Karpas-422 (cell line): Measurements from ENCODE around the gene AMIGO2. TPM values are rescaled to one million over a fixed set of nuclear protein-coding genes. Genes with fewer than 3 reads are reported as not detected.

Experiments used
- DNase-seq: peaks from one replicate; pipeline ENCODE4 v3.0.0-alpha.2; 2015
- H2AFZ ChIP-seq: fragments of 200-600 bp; sonication (generic); 2 replicates; pipeline ENCODE4 v1.6.1; 2014; ENCODE audit warnings: antibody characterized with exemption, low read length, mixed read lengths
- H3K27ac ChIP-seq: fragments of 200-600 bp; sonication (generic); 2 replicates; pipeline ENCODE4 v1.5.1; 2014; ENCODE audit warnings: mild to moderate bottlenecking, low read length, moderate library complexity
- H3K27me3 ChIP-seq: fragments of 200-600 bp; sonication (generic); 2 replicates; pipeline ENCODE4 v1.6.1; 2014; ENCODE audit warnings: low read length, mixed read lengths
- H3K36me3 ChIP-seq: fragments of 200-600 bp; sonication (generic); 2 replicates; pipeline ENCODE4 v1.6.1; 2014; ENCODE audit warnings: low read length, mixed read lengths; ENCODE audit not compliant: insufficient read depth
- H3K4me1 ChIP-seq: fragments of 200-600 bp; sonication (generic); 2 replicates; pipeline ENCODE4 v1.6.1; 2014; ENCODE audit warnings: mild to moderate bottlenecking, low read length, mixed read lengths
- H3K4me2 ChIP-seq: fragments of 200-600 bp; sonication (generic); 2 replicates; pipeline ENCODE4 v1.6.1; 2014; ENCODE audit warnings: low read length, low read depth, mild to moderate bottlenecking; ENCODE audit not compliant: poor library complexity, severe bottlenecking
- H3K4me3 ChIP-seq: fragments of 200-600 bp; sonication (generic); 2 replicates; pipeline ENCODE4 v1.5.1; 2014; ENCODE audit warnings: mild to moderate bottlenecking, antibody characterized with exemption, low read length, mixed read lengths
- H3K79me2 ChIP-seq: fragments of 200-600 bp; sonication (generic); 2 replicates; pipeline ENCODE4 v1.6.1; 2014; ENCODE audit warnings: mild to moderate bottlenecking, low read length, mixed read lengths
- H3K9ac ChIP-seq: fragments of 200-600 bp; sonication (generic); 2 replicates; pipeline ENCODE4 v1.6.0; 2014; ENCODE audit warnings: low read length
- H3K9me2 ChIP-seq: fragments of 200-600 bp; sonication (generic), shearing (Covaris generic); replicated peaks from 2 replicates; pipeline ENCODE4 v1.6.0; 2014; ENCODE audit warnings: mild to moderate bottlenecking, low read length, moderate library complexity; ENCODE audit not compliant: insufficient read depth
- H3K9me3 ChIP-seq: fragments of 300-700, 200-600 bp; sonication (generic); 2 replicates; pipeline ENCODE4 v1.6.1; 2014; ENCODE audit warnings: low read length, mixed read lengths
- H4K20me1 ChIP-seq: fragments of 200-600 bp; sonication (generic); 2 replicates; pipeline ENCODE4 v1.6.1; 2014; ENCODE audit warnings: mild to moderate bottlenecking, antibody characterized with exemption, low read length, low read depth; ENCODE audit not compliant: insufficient read depth
- total RNA-seq: library from RNA; depleted of rRNA; stranded (reverse); fragments of >200 nt; shearing (Covaris generic); gene quantifications from 2 replicates; pipeline ENCODE4 v1.2.3, GENCODE V29; 2014; ENCODE audit warnings: low replicate concordance

The AMIGO2 gene
- total RNA-seq, 1 experiment from 2014 or later = 1.8 TPM

DNA sequence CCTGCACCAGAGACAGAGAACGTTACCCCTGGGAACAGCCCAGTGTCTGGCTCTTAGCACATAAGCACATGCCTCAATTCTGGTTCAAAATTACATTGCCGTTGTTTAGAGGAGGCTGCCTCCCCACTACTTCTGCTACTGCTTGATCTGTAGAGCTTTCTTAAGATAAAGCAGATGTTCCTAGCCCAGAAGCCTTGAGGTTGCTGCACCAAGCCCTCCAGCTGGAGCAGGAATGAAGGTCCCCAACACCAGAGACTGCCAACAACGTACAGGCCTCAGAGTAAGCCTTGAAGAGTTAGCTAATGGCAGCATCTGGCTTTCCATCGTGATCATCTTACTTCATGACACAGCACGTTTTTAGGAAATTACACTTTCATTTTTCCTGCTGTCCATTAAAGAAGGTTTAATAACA, 34.7 kb upstream of the AMIGO2 start:
- no peak for DNase-seq
- H3K27ac ChIP-seq = no peak overlapping the region
- H3K27me3 ChIP-seq = no peaks in the 10 kb centered on the region
- no peaks in the 10 kb centered on the region for H3K4me1 ChIP-seq
- no peak overlapping the region for H2AFZ ChIP-seq
- H3K9ac ChIP-seq = no peak overlapping the region
- no peak overlapping the region for H3K4me3 ChIP-seq
- no peaks in the 10 kb centered on the region for H3K9me2 ChIP-seq
- H4K20me1 ChIP-seq = no peaks in the 10 kb centered on the region
- H3K4me2 ChIP-seq = no peak overlapping the region
- no peaks in the 10 kb centered on the region for H3K79me2 ChIP-seq
- no peaks in the 10 kb centered on the region for H3K9me3 ChIP-seq
- H3K36me3 ChIP-seq = no peaks in the 10 kb centered on the region

DNA sequence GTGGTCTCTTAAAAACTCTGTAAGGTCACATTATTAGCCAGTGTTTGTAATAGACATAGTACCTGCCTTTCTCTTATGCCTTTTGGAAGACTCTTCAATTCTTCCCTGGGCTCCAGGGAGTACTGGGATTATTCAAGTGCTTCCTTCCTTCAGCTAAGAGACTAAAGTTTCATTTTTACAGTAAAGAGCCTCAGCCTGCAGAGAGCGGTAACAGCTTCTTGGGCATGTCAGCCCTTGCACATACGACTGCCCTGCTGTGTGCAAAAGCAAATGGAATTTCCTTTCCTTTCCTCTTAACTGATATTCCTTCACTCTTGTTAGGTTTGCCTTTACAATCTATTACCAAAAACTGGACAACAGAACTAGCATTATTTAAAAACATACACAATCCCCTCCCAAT, 32.9 kb upstream of the AMIGO2 start:
- DNase-seq = no peak
- Histone ChIP-seq H3K79me2 (no peaks in the 10 kb centered on the region), H3K4me2 (no peak overlapping the region), H2AFZ (no peak overlapping the region), H3K4me1 (no peaks in the 10 kb centered on the region), H3K36me3 (no peaks in the 10 kb centered on the region), H3K27me3 (no peaks in the 10 kb centered on the region), H3K4me3 (no peak overlapping the region), H3K9ac (no peak overlapping the region), H3K9me2 (no peaks in the 10 kb centered on the region), H3K27ac (no peak overlapping the region), H3K9me3 (no peaks in the 10 kb centered on the region), H4K20me1 (no peaks in the 10 kb centered on the region)

DNA sequence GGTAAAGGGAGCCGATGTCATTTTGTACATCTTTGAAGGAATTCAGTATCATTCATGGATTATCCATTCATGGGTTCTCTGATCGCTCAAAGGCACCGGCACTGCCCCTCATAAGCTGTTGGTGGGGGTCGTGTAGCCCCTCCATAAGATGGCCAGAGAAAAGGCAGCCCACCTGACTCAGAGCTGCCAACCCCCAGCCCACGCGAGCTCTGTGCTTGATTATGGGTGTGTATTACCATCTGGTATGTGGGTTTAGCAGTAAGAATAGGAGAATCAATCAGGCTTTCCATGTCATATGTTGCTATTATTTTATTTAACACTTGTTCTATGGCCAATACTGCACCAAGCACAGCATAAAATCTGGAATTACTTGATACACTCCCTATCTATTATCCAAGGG, 32.1 kb upstream of the AMIGO2 start:
- H3K9me3 ChIP-seq = no peaks in the 10 kb centered on the region
- H3K9ac ChIP-seq = no peak overlapping the region
- H3K4me1 ChIP-seq = no peaks in the 10 kb centered on the region
- H3K27ac ChIP-seq = no peak overlapping the region
- H4K20me1 ChIP-seq = no peaks in the 10 kb centered on the region
- H3K27me3 ChIP-seq = no peaks in the 10 kb centered on the region
- H3K9me2 ChIP-seq = no peaks in the 10 kb centered on the region
- no peak overlapping the region for H3K4me2 ChIP-seq
- no peak overlapping the region for H3K4me3 ChIP-seq
- H3K36me3 ChIP-seq = no peaks in the 10 kb centered on the region
- no peaks in the 10 kb centered on the region for H3K79me2 ChIP-seq
- no peak for DNase-seq
- H2AFZ ChIP-seq = no peak overlapping the region

DNA sequence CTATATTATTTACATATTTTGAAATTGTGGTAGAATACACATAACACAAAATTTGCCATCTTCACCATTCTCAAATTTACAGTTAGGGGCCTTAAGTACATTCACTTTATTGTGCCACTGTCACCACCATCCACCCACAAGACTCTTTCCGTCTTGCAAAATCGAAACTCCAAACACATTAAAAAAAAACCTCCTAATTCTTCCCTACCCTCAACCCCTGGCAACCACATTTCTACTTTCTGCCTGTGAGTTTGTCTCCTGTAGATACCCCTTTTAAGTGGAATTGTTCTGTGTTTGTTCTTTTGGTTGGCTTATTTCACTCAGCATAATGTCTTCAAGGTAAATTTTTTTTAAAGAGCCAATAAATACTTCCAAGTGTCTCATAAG, 31.6 kb upstream of the AMIGO2 start:
- no peak overlapping the region for H3K9ac ChIP-seq
- no peak overlapping the region for H3K27ac ChIP-seq
- no peak for DNase-seq
- H3K9me2 ChIP-seq = no peaks in the 10 kb centered on the region
- no peak overlapping the region for H3K4me3 ChIP-seq
- H4K20me1 ChIP-seq = no peaks in the 10 kb centered on the region
- no peak overlapping the region for H3K4me2 ChIP-seq
- H3K9me3 ChIP-seq = no peaks in the 10 kb centered on the region
- no peaks in the 10 kb centered on the region for H3K79me2 ChIP-seq
- no peaks in the 10 kb centered on the region for H3K4me1 ChIP-seq
- no peaks in the 10 kb centered on the region for H3K27me3 ChIP-seq
- H3K36me3 ChIP-seq = no peaks in the 10 kb centered on the region
- no peak overlapping the region for H2AFZ ChIP-seq

DNA sequence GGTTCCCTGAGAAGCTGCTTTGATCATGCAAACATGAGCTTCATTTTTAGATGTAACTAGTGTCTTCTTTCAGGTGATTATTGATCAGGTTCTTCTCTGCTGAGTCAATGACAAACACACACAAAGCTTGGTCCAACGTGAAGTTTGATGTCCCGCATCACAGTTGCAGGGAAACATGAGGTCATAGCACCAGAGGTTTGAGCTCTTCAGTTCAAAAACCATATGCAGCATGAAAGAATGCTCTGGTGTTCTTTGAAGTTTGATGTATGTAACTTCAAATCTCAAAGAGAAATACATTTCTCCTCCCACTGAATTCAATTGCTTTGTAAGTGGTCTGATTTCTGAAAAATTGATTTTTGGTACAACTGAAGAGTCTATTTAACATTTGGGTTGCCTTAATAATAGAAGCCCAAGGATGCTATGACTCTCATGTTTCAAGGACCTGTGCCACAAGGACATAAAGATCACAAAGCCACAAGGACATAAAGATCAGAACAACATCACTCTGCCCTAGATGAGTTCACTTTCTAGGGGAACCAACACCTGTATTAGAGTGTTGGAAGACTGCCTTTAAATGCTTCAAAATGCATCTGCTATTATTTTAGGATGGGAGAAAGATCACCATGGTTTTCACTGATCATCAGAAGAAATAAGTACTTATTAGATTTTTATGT, 31.1 kb upstream of the AMIGO2 start:
- Histone ChIP-seq H3K27ac (no peak overlapping the region), H4K20me1 (no peaks in the 10 kb centered on the region), H3K36me3 (no peaks in the 10 kb centered on the region), H3K4me1 (no peaks in the 10 kb centered on the region), H3K4me3 (no peak overlapping the region), H3K9me3 (no peaks in the 10 kb centered on the region), H3K79me2 (no peaks in the 10 kb centered on the region), H3K27me3 (no peaks in the 10 kb centered on the region), H3K9ac (no peak overlapping the region), H2AFZ (no peak overlapping the region), H3K9me2 (no peaks in the 10 kb centered on the region), H3K4me2 (no peak overlapping the region)
- DNase-seq = no peak

DNA sequence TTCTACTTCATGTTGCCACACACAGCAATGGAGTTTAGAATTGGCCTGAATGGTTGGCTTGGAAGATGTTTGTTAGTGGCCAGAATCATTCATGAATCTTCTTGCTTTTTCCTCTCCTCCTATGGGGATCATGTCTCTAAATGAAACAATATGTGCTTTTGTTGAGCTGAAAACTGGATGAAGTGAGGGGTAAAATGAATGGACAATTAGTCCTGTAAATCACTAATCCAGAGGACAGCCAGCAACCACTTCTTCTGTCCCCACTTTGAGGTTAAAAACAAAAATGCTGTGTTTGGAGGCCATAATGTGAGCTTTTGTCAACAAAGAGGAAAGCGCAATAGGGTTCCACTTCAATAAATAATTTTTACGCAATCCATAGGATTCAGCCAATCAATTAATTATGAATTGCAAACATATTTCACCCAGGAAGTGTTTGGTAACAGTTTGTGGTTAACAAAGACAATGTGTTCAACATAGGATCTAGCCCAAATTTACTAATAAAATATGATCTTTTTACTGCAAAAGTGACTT, 30.3 kb upstream of the AMIGO2 start:
- Histone ChIP-seq H4K20me1 (no peaks in the 10 kb centered on the region), H3K4me2 (no peak overlapping the region), H2AFZ (no peak overlapping the region), H3K9ac (no peak overlapping the region), H3K79me2 (no peaks in the 10 kb centered on the region), H3K27ac (no peak overlapping the region), H3K36me3 (no peaks in the 10 kb centered on the region), H3K27me3 (no peaks in the 10 kb centered on the region), H3K9me2 (no peaks in the 10 kb centered on the region), H3K9me3 (no peaks in the 10 kb centered on the region), H3K4me1 (no peaks in the 10 kb centered on the region), H3K4me3 (no peak overlapping the region)
- no peak for DNase-seq

DNA sequence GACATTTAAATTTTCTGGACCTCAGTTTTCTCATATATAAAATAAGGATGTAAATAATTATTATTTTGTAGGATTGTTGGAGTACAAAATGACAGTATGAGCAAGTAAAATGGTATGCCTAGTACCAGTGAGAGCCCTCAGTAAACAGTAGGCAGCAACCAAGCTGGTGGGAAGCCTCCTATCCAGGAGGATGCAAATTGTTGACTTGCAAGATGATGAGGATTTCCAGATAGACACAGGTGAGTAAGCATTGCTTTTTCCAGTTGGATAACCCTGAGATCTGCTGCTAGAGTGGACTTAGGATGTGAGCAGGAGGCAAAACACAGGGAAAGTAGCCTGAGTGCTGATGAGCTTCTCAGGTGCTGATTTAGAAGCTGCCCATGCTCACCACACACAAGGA, 28.2 kb upstream of the AMIGO2 start:
- H3K9me3 ChIP-seq = no peaks in the 10 kb centered on the region
- H3K9me2 ChIP-seq = no peaks in the 10 kb centered on the region
- no peak overlapping the region for H3K4me3 ChIP-seq
- H4K20me1 ChIP-seq = no peaks in the 10 kb centered on the region
- H3K4me1 ChIP-seq = no peaks in the 10 kb centered on the region
- DNase-seq = no peak
- no peak overlapping the region for H3K9ac ChIP-seq
- no peak overlapping the region for H3K4me2 ChIP-seq
- H2AFZ ChIP-seq = no peak overlapping the region
- no peak overlapping the region for H3K27ac ChIP-seq
- H3K27me3 ChIP-seq = no peaks in the 10 kb centered on the region
- no peaks in the 10 kb centered on the region for H3K36me3 ChIP-seq
- no peaks in the 10 kb centered on the region for H3K79me2 ChIP-seq

DNA sequence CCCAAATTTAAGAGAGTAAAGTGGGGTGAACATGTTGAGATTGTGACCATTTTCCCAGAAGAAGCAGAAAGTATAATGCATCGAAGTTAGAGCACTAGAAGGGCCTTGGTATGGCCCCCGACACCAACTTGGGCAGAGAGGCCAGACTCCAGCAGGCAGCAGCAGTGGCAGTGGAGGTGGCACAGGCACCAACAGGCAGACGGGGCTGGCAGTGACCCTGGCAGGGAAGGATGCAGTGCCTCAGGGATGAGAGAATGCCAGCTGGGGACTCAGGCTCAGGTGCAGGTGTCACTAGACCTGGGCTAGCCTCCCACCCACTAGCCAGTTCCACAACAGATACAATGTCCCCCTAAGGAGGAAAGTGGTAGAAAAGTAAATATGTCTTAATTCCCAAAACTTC, 27.7 kb upstream of the AMIGO2 start:
- DNase-seq = no peak
- no peak overlapping the region for H3K9ac ChIP-seq
- no peaks in the 10 kb centered on the region for H4K20me1 ChIP-seq
- no peak overlapping the region for H3K4me3 ChIP-seq
- no peaks in the 10 kb centered on the region for H3K27me3 ChIP-seq
- H3K9me3 ChIP-seq = no peaks in the 10 kb centered on the region
- no peak overlapping the region for H3K4me2 ChIP-seq
- no peak overlapping the region for H2AFZ ChIP-seq
- no peak overlapping the region for H3K27ac ChIP-seq
- no peaks in the 10 kb centered on the region for H3K36me3 ChIP-seq
- H3K9me2 ChIP-seq = no peaks in the 10 kb centered on the region
- no peaks in the 10 kb centered on the region for H3K4me1 ChIP-seq
- no peaks in the 10 kb centered on the region for H3K79me2 ChIP-seq
